Suprapubic skin (tissue), 4 donors: ENCODE data around the gene DNASE1.

Source experiments
- CTCF ChIP-seq, 2 donors: fragments of 200-600 bp in 1 of 2; fragments of 450-650 bp in 1 of 2; sonication (generic) in 1 of 2; IDR thresholded peaks; one replicate each; pipeline ENCODE4 v1.5.1; 2016 to 2019; ENCODE audit warnings: antibody characterized with exemption in 2 of 2, mild to moderate bottlenecking in 1 of 2, moderate library complexity in 1 of 2
- POLR2A ChIP-seq, 2 donors: fragments of 450-650 bp; IDR thresholded peaks; one replicate each; pipeline ENCODE4 v1.6.1; 2017; ENCODE audit warnings: antibody characterized with exemption in 2 of 2, mild to moderate bottlenecking in 2 of 2, moderate library complexity in 2 of 2
- POLR2AphosphoS5 ChIP-seq, 3 donors: sonication (generic); formaldehyde crosslinking; IDR thresholded peaks; one replicate each; pipeline ENCODE4 v1.6.1; 2017; ENCODE audit warnings: antibody characterized with exemption in 3 of 3

- TF ChIP-seq POLR2A (IDR thresholded peaks at IDR 0.05) (no peak), CTCF (IDR thresholded peaks at IDR 0.05) (no peak), POLR2AphosphoS5 (IDR thresholded peaks at IDR 0.05) (no peak)
Observed at GRCh38 chr16:3691761-3692160, 37.3 kb downstream of the DNASE1 start.
